Transverse colon (tissue), 4 donors: ENCODE results near the gene SCAF8.

Experiments used
- EP300 ChIP-seq: sonication (generic); formaldehyde crosslinking; IDR thresholded peaks from one replicate; pipeline ENCODE4 v1.6.1; 2017; ENCODE audit warnings: antibody characterized with exemption, low read depth
- POLR2A ChIP-seq: fragments of 450-650 bp; IDR thresholded peaks from one replicate; pipeline ENCODE4 v1.6.1; 2016; ENCODE audit warnings: antibody characterized with exemption, mild to moderate bottlenecking, moderate library complexity
- POLR2AphosphoS5 ChIP-seq, 3 donors: sonication (generic); formaldehyde crosslinking; IDR thresholded peaks; one replicate each; pipeline ENCODE4 v1.6.1; 2016; ENCODE audit warnings: antibody characterized with exemption in 3 of 3
- TF ChIP-seq, protein P1 (sequence below), 5 experiments: fragments of 200-600 bp in 3 of 5; fragments of 450-650 bp in 2 of 5; sonication (generic) in 3 of 5; IDR thresholded peaks; 1 replicate in 2 of 5; 2 replicates in 3 of 5; pipeline ENCODE4 v1.5.1; 2016 to 2017; ENCODE audit warnings: antibody characterized with exemption in 5 of 5, inconsistent platforms in 3 of 5, mild to moderate bottlenecking in 2 of 5, moderate library complexity in 1 of 5

DNA sequence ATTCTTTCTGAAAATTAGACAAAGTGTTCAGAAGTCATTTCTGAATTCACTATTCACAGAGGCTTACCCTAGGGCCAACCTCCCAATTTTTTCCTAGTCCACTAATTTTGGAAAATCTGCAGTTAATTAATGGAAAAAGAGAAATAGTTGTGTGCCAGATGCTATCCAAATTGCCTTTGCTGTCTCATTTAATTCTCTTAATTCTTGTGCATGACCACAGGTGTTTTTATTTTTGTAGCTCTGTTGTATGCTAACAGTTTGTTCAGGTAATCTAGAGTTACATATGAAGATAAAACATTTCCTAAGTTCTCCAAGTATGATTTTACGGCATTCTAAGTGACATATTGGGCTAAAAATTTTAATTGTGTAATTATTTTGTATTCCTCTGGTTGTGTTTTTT, 96.8 kb downstream of the SCAF8 start:
- TF ChIP-seq, protein P1, sequence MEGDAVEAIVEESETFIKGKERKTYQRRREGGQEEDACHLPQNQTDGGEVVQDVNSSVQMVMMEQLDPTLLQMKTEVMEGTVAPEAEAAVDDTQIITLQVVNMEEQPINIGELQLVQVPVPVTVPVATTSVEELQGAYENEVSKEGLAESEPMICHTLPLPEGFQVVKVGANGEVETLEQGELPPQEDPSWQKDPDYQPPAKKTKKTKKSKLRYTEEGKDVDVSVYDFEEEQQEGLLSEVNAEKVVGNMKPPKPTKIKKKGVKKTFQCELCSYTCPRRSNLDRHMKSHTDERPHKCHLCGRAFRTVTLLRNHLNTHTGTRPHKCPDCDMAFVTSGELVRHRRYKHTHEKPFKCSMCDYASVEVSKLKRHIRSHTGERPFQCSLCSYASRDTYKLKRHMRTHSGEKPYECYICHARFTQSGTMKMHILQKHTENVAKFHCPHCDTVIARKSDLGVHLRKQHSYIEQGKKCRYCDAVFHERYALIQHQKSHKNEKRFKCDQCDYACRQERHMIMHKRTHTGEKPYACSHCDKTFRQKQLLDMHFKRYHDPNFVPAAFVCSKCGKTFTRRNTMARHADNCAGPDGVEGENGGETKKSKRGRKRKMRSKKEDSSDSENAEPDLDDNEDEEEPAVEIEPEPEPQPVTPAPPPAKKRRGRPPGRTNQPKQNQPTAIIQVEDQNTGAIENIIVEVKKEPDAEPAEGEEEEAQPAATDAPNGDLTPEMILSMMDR (IDR thresholded peaks at IDR 0.05): no peak
- TF ChIP-seq POLR2A: no peak
- TF ChIP-seq EP300: no peak
- TF ChIP-seq POLR2AphosphoS5 (IDR thresholded peaks at IDR 0.05): no peak
